SW480 (cell line): Measurements from ENCODE around the gene RAP1A.

ENCODE experiments used
- DNase-seq: peaks from one replicate; pipeline ENCODE4 v3.0.0-alpha.2; 2016; ENCODE audit warnings: low spot score

The RAP1A gene

DNA sequence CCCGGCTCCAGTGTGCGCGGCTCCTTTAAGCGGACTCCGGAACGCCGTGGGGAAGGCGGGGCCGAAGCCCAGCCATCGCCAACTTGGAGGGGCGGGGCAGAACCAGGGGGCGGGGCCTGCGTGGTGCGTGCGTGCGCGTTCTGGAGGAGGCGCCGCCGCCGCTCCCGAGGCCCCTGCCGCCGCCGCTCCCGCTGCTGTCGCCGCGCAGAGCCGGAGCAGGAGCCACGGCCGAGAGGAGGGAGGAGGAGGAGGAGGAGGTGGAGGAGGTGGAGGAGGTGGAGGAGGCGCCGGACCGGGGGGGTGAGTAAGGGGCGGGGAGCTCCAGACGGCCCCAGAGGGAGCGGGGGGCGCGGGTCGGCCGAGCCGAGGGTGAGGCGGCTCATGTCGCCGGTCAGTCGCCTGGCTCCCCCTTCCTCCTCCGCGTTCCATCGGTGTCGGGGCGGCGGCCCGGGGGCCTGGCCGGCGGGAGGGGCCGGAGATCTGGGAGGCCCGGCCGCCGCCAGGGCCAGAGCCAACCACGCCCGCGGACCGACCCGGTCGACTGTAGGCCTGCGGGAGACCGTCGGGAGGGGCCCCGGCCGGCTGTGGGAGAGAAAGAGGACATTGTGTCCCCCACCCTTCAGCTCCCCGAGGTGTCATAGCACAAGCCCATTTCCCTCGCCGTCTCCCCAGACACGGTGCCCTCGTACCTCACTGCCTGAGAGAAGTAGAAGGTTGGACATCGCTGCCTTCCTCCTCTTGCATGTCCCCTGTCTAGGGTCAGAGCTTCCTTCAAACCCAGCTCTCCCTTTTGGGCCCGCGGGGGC is at the start of gene RAP1A:
TSS of gene RAP1A (plus strand) at position 155 of the 806 bp plus-strand sequence. CDS start 71,572 bp downstream, outside the sequence.
- DNase-seq: peak; percentile 83

DNA sequence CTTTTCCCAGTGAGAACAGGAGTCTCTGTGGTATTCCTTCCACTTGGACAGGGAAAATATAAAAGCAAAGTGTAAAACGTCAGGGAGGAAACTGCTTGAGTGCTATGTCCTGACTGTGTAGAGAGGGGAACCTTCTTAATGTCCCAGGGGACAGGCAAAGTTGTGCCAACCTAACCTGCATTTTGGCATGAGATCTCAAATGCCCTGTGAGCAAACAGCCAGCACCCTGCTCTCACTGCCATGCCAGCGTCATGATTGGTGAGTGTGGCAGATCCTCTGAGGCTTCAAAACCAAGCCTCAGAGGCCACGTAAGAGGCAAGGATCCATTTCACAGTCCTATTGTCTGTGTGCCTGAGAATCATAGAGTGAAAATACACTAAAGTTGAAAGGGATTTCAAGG is 49.7 kb upstream of the RAP1A start:
- DNase-seq: no peak

DNA sequence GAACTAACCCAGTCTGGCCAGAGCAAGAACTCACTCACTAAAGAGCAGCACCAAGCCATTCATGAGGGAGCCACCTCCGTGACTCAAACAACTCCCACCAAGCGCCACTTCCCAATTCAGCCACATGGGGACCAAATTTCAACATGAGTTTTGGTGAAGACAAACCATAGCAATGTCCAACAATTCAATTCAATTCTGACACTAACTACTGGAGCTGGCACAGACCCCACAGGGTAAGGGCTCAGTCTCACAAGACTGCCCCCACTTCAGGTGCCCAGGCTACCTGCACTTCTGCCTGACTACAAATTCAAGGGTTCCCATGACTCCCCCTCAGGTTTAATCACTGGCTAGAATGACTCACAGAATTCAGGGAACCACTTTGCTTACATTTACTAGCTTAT is 48.8 kb upstream of the RAP1A start:
- DNase-seq: no peak

- DNase-seq: no peak
These were observed 48.4 kb upstream of the RAP1A start for GRCh38 chr1:111571239-111571638.

- DNase-seq: no peak
These were observed 47.6 kb upstream of the RAP1A start for GRCh38 chr1:111571987-111572386.

DNA sequence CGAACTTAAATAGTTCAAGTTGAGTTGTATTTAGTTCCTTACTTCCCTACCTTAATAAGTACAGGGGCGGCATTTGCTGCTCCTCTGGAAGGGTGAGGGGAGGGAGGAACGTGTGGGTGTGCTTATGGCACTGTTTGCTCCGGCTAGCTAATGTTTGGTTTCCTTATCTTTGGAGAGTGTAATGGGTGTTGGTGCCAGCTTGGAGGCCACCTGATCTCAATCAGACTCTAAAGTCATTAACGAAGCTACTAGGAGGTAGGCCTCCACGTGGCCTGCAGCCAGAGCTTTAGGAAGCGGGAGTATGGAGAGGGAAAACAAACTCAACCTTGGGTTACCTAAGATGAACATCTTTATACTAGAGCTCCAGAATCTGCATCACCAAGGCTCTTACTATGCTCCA is 43.0 kb upstream of the RAP1A start:
- no peak for DNase-seq

DNA sequence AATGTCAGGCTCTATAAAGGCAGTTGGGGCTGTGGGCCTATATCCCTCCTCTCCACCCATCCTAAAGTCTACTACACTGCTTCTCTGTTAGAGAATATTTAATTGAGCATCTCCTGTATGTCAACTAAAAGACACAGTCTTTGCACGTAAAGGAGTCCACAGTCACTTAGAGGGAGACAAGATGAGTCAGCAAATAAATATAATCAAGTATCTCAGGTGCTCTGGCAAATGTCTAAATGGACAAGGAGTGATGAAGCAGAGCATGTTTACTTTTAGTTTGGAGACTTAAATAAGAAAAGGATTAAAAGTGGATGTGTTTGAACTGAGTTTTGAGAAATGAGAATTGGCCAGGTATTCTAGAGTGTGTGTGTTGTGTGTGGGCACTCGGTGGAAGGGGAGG is 41.8 kb upstream of the RAP1A start:
- no peak for DNase-seq

DNA sequence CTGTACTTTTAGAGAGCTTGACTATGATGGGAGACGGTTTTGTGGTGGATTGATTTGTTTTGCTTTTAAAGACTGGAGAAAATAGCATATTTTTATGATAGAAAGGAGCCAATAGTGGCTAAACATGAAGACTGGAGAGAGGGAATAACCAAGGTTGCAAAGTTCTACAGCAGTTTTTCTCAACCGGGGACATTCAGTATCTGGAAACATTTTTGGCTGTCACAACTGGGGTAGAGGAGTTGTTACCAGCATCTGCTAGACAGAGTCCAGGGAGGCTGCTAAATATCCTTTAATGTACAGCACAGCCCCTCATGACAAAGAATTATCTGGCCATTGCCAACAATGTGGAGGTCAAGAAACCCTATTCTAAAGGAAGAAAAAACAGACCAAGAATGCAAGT is 38.4 kb upstream of the RAP1A start:
- DNase-seq: no peak

DNA sequence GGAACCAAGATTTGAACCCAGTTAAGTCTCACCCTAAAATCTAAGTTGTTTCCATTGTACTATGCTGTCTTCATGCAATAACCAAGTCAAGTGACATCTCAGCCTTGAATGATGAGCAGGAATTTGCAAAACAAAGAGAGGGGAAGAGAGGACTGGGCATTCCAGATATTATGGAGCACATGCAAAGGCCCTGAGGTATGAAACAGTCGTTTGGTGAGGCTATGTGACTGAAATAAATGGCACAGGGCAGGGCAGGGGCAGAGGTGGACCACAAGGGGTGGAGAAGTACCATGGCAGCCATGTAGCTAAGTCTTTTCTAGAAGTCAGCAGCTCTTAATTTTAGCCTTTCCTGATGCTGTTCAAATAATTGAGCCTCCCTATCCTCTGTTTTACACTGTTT is 37.6 kb upstream of the RAP1A start:
- no peak for DNase-seq

- DNase-seq: no peak
These were observed 36.7 kb upstream of the RAP1A start for GRCh38 chr1:111582644-111583618.

DNA sequence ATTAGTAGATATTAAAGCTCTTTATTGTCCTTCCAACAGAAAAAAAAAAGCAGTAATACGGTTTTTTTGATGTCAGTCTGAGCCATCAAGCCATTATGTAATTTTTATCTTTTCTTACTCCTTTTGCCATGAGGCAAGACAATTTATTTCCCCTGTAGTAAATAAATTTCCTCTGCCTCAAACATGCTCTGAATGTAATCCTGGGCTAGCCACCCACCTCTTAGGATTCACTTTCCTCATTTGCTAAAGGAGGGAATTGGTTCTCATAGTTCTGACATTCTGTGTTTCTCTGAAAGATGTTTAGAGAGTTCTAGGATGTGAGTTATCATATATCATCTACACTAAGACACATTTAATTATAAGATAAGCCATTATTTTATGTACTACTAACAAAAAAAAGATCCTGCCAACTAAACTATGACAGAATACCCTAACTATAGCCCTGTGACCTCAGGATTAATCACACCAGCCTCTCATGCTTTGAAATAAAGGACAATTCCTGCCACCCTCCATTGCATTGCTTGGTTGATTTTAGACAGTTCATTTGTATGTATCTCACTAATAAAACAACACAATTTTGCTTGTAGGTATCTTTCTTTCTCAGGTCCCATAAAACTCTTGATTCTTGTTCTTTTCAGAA is 34.0 kb upstream of the RAP1A start:
- DNase-seq: no peak

DNA sequence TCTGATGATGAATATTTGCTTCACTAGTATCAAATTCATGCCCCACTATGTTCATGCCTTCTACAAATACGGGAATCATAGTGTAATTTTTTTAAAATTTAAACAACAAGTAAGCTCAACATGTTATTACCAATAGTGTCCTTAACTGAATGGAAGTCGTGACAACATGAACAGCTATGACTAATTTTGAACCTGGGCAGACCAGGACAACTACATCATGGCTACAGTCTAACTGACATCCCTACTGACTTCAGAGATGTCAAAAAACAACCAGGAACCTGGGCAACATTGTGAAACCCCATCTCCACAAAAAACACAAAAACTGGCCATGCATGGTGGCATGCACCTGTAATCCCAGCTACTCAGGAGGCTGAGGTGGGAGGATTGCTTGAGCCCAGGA is 33.5 kb upstream of the RAP1A start:
- DNase-seq: no peak

DNA sequence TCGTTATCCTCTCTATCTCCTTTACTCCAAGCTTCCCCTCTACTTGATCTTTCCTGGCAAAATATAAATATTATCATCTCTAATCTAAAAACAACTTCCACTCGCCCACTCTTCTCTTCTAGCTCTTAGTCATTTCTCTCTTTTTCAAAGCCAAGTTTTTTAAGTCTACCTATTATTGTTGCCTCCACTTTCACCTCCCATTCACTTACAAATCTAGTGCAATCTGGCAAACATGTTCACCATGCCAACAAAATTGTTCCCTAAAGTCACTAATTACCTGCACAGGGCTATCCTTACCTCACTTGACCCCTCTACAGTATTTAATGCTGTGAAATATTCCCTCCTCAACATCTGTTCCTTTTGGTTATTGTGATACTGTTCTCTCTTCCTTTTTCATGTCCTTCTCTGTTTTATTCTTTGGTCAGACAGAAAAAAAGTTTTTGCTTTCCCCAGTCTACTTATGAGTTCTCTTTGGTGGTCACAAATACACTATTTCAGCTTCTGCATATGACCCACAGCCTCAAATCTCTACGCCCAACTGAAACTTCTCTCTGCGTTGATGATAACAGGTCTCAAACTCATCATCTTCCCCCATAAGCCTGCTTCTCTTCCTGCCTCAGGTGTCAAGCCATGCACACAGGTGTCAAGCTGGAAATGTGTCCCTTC is 31.9 kb upstream of the RAP1A start:
- no peak for DNase-seq

DNA sequence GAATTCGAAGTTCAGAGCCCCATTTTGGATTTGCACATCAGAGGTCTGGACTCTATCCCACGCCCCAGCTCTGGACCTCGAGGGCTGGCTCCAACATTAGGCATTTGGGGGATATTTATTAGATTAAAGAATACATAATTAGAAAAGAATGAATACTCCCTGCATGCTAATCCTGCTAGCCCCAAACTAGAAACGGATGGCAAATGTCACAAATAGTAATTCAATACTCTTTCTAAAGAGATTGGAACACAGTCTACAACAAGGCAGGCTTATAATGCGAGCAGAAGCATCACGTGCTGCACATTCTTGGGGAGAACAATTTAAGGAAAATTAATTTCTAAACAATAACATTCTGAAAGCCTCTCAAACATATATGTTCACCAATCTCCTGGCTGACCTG is 27.7 kb upstream of the RAP1A start:
- no peak for DNase-seq

DNA sequence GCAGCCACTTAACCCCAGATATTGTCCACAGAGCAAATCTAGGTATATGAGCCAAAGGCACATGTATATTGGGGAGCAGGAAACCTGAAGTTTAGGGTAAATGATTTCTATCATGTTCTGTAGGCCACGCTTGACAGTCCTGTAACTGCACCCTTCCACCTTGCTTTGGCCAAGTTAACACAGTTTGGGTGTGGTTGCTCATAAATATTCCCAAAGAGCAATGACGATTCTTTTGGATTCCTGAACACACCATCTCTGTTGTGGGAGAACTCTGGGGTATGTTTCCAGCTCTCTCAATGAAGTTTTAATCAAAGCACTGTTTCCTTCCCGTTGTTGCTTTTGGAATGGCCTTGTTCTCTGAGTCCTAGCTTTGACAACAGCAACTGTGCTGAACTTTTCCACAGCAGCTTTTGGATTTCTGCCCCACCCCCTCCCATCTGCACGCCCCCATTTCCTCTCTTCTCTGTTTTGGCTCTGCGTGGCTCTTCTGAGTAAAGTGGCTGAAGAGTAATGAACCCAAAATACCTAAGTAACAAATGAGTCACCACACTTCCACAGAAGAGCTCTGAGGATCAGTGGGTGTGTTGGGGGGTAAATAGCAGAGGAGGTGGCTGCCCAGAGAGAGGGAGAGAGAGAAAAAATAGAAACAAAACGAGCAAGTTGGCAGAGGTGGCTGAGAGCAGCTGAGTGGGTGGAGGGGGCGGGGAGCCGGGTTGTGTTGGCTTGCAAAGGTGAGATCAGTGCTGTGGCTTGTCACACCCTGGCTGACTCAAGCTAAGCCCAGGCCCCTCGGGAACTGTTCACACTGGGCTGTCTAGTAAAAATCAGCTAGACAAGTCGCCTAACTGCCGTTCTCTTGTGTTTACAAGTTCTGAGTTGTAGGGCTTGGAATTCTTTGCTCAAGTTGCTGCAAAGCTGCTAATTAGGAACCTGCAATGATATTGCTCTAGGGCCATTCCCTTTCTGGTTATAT is 26.9 kb upstream of the RAP1A start:
- DNase-seq: peak; percentile 88

- peak; percentile 7 for DNase-seq
These were observed 25.9 kb upstream of the RAP1A start for GRCh38 chr1:111593403-111594305.

- DNase-seq: no peak
These were observed 25.3 kb upstream of the RAP1A start for GRCh38 chr1:111594306-111594693.

- DNase-seq: no peak
These were observed 23.8 kb upstream of the RAP1A start for GRCh38 chr1:111595807-111596206.

GRCh38 chr1:111596499-111596898 is 23.1 kb upstream of the RAP1A start:
- no peak for DNase-seq

GRCh38 chr1:111597426-111597825 is 22.2 kb upstream of the RAP1A start:
- DNase-seq: no peak
